ENCODE data around the gene GTPBP1.

- TF ChIP-seq CTCF (conservative IDR thresholded peaks at IDR 0.05; ENCODE audit: low read length), result no peak
- TF ChIP-seq EZH2phosphoT487 (IDR thresholded peaks at IDR 0.05; ENCODE audit: borderline replicate concordance, low read depth, low read length), result no peak
Observed at GRCh38 chr22:38741576-38741975, 35.8 kb downstream of the GTPBP1 start.
